Measurements from ENCODE around the gene WDR18. TPM values are rescaled to one million over a fixed set of nuclear protein-coding genes. Genes with fewer than 3 reads are reported as not detected.
A peak's percentile ranks its signal among the peaks of the same experiment; 100 is the strongest.

Gene WDR18
- total and polyA plus RNA-seq, 12 donors = 5.4 to 140 (median 53.8) TPM

DNA sequence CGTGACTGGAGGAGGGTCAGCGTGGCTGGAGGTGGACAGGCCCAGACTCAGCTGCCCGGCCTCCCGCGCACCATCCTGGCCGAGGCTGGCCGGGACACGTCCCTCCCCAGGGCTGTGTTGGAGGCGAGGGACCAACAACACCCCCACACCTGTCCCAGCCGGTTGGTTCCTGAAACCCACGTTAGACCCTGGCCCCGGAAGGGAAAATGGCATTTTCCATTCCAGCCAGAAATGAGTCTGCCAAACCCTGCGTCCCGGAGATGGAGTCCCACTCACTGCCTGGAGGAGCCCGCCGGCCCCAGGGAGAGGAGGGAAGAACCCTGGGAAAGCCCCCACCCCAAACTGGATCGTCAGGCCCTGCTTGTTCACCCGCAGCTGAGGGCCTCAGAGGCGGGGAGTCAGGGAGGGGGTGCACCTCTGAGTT is 4.8 kb upstream of the WDR18 start:
- Histone ChIP-seq H3K9me3 (replicated peaks in 1 of 3) (no peaks in the 10 kb centered on the region), H3K27me3 (no peaks in the 10 kb centered on the region), H3K36me3 (replicated peaks in 1 of 2) (no peaks in the 10 kb centered on the region), H3K4me3 (no peak overlapping the region), H3K4me1 (replicated peaks in 1 of 2) (peaks cover 5 to 16% of the 10 kb centered on the region in 2 donors), H3K27ac (no peak overlapping the region)
- no peak for DNase-seq
- no peak for TF ChIP-seq POLR2A (IDR thresholded peaks at IDR 0.05)
- TF ChIP-seq, protein P1, sequence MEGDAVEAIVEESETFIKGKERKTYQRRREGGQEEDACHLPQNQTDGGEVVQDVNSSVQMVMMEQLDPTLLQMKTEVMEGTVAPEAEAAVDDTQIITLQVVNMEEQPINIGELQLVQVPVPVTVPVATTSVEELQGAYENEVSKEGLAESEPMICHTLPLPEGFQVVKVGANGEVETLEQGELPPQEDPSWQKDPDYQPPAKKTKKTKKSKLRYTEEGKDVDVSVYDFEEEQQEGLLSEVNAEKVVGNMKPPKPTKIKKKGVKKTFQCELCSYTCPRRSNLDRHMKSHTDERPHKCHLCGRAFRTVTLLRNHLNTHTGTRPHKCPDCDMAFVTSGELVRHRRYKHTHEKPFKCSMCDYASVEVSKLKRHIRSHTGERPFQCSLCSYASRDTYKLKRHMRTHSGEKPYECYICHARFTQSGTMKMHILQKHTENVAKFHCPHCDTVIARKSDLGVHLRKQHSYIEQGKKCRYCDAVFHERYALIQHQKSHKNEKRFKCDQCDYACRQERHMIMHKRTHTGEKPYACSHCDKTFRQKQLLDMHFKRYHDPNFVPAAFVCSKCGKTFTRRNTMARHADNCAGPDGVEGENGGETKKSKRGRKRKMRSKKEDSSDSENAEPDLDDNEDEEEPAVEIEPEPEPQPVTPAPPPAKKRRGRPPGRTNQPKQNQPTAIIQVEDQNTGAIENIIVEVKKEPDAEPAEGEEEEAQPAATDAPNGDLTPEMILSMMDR (IDR thresholded peaks at IDR 0.05) = no peak
- 73 to 93% (median 80%) methylated on average over 12 to 19 of the region's 19 CpGs for WGBS, 4 donors
- intact Hi-C loops (cut with DNase I) = loop anchor here in 1 of 2 donors (10.0 kb wide), 1 partner anchor 215 kb away; no protein-coding TSS in a partner anchor

DNA sequence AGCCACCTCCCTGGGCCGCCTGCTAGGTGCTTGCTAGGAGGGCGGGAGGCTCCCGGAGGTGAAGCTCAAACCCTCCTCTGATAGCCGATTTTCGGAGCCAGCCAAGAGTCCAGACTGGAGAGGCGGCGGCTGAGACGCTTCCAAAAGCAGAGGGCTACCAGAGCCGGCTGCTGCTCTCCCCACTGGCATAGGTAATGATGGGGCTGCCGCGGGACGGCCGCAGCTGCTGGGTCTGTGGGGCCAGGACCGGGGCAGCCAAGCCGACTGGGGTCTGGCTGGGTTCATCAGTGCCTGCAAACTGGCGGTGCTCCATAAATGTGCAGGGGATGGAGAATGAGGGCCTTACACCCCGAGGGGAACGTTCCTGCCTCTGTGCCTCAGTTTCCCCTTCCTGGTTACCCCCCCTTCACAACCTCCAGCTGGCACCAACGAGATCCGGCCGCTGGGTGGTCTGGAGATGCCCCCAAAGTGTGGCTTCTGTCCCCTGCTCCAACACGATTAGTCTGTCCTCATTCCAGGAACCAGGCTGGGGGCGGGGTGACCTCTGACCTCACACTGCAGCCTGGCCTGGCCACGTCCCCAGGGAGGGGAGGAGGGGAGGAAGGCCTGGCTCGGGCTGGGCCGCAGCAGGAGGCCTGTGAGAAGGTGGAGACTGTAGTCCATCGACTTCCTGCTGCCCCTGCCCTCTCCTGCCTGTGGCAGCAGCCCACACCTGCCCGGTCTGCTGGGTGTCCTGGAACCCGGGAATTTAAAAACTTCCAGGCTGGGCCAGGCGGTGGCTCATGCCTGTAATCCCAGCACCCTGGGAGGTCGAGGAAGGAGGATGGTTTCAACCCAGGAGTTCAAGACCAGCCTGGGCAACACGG is 3.8 kb upstream of the WDR18 start:
- Histone ChIP-seq H3K4me3 (no peak overlapping the region), H3K36me3 (replicated peaks in 1 of 2) (no peaks in the 10 kb centered on the region), H3K4me1 (replicated peaks in 1 of 2) (peaks cover 5 to 24% of the 10 kb centered on the region in 2 donors), H3K9me3 (replicated peaks in 1 of 3) (no peaks in the 10 kb centered on the region), H3K27me3 (no peaks in the 10 kb centered on the region), H3K27ac (no peak overlapping the region)
- DNase-seq = peak in 2 of 7 donors; percentile 45 to 46
- TF ChIP-seq, protein P1 (IDR thresholded peaks at IDR 0.05) = no peak
- TF ChIP-seq POLR2A (IDR thresholded peaks at IDR 0.05) = no peak
- 39 to 62% (median 51%) methylated on average over 3 to 32 of the region's 32 CpGs for WGBS, 4 donors
- intact Hi-C loops (cut with DNase I) = loop anchor here (5.0 kb wide), 2 partner anchors 58 to 113 kb away; no protein-coding TSS in a partner anchor

DNA sequence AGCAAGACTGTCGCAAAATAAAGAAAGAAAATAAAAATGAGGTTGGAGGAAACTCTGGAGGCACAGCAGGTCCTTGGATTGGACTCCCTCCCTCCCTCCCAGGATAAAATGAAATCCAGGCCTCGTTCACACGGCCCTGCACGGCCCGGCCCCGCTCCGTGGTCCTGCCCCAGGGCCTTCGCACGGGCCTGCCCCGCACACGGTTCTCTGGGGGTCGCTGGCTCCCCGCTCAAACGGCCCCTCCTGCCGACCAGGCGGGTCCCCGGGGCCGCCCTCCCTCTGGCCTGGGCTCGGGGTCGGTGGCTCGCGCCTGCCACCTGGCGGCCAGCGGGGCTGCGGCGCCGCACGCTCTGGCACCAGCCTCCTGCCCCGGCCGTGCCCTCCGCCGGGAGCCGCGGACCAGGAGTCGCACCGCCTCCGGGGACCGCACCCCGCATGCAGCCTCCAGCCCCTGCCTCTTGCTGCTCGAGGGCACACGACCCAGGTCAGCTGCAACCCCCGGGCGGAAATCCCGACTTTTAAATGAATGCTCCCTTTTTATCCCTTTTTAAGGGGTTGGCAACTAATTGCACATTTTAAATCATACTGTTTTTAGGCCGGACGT is 1.5 kb upstream of the WDR18 start:
- peaks cover 0 to 12% of the 10 kb centered on the region in 2 donors for H3K36me3 ChIP-seq (replicated peaks in 1 of 2)
- H3K4me1 ChIP-seq (replicated peaks in 1 of 2) = peaks cover 5 to 24% of the 10 kb centered on the region in 2 donors
- H3K27ac ChIP-seq = peak overlapping the region in 4 of 5 donors; percentile 21 to 58 (median 42)
- TF ChIP-seq, protein P1 (IDR thresholded peaks at IDR 0.05) = peak; percentile 32 to 99 (median 71)
- TF ChIP-seq POLR2A (IDR thresholded peaks at IDR 0.05) = no peak
- intact Hi-C loops (cut with DNase I) = loop anchor here (1.0 to 5.0 kb wide), 3 partner anchors 59 to 115 kb away; no protein-coding TSS in a partner anchor
- peak overlapping the region in 1 of 4 donors; percentile 56 for H3K4me3 ChIP-seq
- H3K9me3 ChIP-seq (replicated peaks in 1 of 3) = no peaks in the 10 kb centered on the region
- H3K27me3 ChIP-seq = no peaks in the 10 kb centered on the region
- DNase-seq = peak; percentile 46 to 78 (median 67)
- WGBS, 4 donors = 0 to 1% (median 1%) methylated on average over 10 to 45 of the region's 46 CpGs

DNA sequence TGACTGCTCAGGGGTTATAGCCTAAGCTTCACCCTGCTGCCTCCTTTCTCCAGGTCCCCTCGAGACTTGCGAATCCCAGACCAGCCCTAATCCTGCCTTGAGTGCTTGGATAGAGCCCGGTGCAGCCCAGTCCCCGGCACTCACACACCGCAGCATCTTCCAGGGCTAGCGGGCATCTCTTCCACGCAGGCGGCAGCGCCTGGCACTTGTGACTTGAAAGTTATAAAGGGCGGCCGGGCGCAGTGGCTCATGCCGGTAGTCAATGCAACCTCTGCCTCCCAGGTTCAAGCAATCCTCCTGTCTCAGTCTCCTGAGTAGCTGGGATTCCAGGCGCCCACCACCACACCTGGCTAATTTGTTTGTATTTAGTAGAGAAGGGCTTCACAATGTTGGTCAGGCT is 1.9 kb downstream of the WDR18 start:
- no peaks in the 10 kb centered on the region for H3K27me3 ChIP-seq
- DNase-seq = no peak
- TF ChIP-seq POLR2A (IDR thresholded peaks at IDR 0.05) = no peak
- TF ChIP-seq, protein P1 (IDR thresholded peaks at IDR 0.05) = no peak
- no peak overlapping the region for H3K27ac ChIP-seq
- WGBS, 4 donors = 91 to 95% (median 92%) methylated on average over 10 to 14 of the region's 14 CpGs; no CpG with 5 or more reads in 1 of the 4 donors
- H3K4me1 ChIP-seq (replicated peaks in 1 of 2) = peaks cover 20 to 40% of the 10 kb centered on the region in 2 donors
- no peak overlapping the region for H3K4me3 ChIP-seq
- no peaks in the 10 kb centered on the region for H3K9me3 ChIP-seq (replicated peaks in 1 of 3)
- intact Hi-C loops (cut with DNase I) = no loop called here
- peaks cover 0 to 18% of the 10 kb centered on the region in 2 donors for H3K36me3 ChIP-seq (replicated peaks in 1 of 2)
